GM18502 (cell line): ENCODE measurements around the gene MAP3K5.

Experiments used
- ATAC-seq: cut with Tn5 transposase; IDR thresholded peaks from one replicate; pipeline ENCODE4 v1.9.1; 2021; ENCODE audit warnings: mild to moderate bottlenecking; ENCODE audit not compliant: unreplicated experiment, poor library complexity

The MAP3K5 gene

DNA sequence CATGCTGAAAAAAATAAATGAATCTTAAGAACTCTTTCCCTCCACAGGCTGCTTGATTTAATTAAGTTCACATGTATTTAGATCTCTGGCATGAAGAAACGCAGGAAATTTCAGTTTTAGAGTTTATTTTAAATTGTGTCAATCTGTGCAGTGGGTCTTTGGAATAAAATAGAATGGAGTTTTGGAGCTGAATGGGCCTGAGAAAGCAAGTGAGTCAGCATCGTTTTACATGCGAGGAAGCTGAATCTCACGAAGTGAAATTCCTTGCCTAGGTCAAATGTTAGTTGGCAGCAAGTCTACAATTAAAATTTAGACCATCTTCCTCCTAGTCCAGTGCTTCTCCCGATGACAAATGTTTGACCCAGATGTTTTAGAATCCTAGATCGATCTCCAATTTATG, 264.4 kb downstream of the MAP3K5 start:
- no peak for ATAC-seq

DNA sequence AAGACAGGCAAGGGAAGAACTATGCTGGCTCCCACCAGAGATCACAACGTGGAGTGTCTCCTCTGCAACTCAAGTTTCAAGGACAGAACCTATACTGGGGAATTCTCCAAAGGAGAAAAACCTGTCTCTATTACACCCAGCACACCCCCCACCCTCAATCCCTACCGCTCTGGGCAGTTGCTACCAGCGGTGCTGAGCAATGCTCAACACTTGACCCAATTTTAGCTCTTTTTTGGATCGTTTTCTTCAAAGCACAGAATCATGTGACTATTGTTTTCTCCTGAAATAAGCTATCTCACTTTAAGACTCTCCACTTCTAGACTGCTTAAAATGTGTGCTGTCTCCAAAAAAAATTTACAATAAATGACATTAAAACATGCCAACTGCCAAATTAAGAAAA, 265.3 kb downstream of the MAP3K5 start:
- no peak for ATAC-seq

DNA sequence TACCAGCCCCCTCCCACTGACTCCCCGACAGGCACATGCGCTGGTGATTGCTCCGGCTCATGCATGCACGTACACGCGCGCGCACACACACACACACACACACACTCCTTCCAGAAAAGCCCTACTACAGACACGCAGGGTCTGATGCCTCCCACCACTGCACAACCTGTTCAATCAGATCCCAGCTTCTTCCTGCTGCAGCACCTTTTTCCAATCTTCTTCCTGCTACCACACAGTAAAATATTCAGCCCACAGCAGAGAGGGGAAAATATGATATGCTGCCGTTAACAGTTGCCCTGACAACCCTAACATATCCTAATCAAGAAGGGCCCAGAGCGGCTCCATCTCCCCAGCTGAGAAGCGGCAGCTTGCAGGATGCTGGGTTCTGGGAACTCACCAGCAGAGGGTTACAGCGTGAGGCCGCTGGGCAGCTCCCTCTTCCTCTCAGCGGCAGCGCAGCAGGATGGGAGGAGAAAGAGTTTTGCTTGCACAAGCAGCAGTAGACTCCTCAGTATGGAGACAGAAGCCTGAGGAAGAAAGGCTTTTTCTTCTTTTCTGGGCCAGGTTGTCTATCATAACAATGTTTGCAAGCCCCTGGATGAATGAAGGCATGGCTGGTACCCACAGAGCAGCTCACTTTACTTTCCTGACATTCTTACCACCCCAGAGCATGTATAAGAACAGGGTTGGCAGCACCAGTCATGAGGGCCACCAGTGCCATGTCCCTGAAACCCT, 265.9 kb downstream of the MAP3K5 start:
- peak; percentile 60 for ATAC-seq

DNA sequence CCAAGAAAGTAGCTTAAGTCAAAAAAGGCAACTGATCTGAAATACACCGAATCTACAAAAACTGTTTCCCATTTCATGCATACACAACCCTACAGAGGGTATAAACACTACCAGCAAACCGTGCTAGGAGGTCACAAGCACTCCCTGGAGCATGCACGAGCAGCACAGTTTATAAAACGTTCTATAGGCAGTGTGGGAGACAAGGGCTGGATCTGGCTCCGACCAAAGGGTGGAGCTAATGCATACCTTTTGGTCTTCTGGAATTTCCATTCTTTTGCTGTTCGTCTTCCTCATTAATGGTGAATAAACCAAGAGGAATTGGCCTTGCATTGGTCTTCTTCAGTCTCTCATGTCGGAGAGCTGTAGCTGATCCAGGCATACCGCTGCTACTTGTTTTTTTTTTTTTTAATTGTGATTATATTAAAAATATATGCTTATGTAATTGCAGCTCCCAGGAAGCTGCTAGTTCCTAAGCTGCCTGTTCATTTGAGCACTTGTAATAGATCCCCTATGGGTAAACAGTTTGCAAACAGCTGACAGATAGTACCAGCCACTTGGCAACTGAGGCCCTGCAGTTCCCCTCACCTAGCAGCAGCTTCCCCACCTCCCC, 266.6 kb downstream of the MAP3K5 start:
- ATAC-seq = no peak

DNA sequence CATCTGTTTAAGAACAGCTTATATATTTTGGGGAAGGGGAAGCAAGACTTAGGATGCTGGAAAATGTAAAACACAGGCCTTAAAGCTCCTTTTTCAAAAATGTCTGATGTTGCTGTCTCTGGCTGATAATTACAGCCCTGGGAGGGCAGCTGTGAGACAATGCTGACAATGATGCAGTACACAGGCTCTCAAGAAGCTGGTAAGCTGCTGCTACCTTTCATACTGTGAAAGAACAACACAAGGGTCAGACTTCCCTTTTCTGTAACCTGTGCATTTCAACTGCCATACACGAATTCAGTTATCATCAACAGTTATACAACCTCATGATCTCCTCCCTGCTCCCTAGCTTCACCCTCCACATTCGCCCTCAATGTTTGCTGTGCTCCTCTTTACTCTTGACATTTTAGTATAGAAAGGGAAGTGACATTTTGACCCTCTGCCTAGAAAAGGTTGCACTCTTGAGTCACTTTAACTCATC, 267.3 kb downstream of the MAP3K5 start:
- ATAC-seq = no peak

DNA sequence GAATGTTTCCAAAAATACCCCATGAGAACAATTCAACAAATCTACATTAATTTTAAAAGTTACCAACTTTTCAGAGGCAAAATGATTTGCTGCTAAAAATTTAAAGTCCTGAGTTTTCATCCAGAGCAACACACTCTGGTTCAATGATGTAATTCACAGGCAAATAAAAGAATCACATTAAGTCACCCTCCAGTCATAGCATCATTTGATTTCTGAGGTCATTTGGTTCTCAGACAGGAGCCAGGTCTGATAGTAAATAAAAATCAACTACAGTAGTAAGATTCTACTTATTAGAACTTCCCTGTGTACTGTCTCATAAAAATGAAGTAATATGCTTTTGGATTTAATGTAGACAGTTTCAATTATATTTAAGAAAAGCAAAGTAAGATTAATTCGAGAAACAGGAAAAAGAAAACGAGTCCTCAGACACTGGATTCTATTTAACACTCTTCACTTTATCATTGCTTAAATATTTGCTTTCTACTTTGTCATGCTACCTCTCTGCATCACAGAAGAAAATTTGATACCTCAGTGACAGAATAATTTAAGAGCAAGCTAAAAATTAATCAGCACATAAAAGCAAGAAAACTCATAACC, 267.8 kb downstream of the MAP3K5 start:
- ATAC-seq = no peak

DNA sequence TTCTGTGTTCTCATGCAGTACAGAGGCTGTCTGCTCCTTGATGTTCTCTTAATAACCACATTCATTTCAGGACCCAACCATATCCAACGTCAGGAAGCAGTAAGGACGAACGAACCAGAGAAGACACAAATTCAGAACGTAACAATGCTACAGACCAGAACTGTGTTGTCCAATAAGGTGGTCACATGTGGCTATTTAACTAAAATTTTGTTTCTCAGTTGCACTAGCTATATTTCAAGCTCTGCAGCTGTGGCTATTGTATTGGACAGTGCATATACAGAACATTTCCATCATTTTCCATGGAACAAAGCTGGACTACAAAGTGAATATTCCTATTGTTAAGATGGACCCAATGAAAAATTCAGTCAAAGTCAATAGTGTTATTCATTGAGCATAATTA, 269.1 kb downstream of the MAP3K5 start:
- no peak for ATAC-seq

DNA sequence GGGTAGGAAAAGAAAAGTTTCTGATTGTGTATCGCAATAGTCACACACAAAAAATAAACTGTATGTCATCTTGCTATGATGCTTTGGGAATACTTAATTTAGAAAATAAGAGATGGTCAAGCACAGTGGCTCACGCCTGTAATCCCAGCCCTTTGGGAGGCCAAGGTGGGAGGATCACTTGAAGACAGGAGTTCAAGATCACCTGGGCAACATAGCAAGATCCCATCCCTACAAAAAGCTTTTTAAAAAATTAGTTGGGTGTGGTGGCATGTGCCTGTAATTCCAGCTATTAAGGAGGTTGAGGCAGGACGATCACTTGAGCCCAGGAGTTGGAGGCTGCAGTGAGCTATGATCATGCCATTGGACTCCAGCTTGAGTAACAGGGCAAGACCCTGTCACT, 269.6 kb downstream of the MAP3K5 start:
- no peak for ATAC-seq

DNA sequence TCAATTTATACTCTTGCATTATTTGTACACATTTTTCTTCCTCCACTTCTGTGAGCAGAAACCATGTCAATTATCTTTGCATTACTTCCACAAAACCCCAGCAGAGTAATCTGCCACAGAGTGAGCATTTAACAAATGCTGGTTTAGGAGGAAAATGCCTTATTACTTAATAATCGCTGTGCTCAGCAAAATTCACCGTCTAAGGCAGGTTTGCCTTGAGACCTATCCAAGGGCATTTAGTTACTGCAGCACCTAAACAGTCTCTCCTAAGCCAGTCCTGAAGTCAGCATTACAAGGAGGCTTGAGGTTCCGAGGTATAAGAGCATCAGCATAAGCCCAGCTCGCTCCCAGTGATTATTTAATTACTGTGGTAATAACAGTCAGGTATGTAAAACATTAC, 270.4 kb downstream of the MAP3K5 start:
- ATAC-seq = no peak

DNA sequence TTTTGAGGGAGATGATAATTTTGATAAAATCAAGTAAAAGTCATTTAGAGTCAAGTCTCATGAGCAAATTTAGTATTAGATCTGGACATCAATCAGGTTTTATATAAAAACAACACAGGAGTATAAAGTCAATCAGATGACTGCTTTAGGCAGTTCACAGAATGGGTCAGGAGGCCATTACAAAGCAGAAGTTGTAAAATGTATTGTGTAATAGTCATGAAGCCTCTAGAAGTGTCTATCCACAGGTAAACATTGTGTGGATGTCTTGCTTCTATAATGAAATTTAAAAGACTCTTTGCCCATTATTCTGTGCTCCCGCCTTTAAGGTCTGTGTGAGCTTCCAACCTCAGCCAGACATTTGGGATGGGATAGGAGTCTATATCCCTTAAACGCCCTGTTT, 270.9 kb downstream of the MAP3K5 start:
- ATAC-seq = no peak

DNA sequence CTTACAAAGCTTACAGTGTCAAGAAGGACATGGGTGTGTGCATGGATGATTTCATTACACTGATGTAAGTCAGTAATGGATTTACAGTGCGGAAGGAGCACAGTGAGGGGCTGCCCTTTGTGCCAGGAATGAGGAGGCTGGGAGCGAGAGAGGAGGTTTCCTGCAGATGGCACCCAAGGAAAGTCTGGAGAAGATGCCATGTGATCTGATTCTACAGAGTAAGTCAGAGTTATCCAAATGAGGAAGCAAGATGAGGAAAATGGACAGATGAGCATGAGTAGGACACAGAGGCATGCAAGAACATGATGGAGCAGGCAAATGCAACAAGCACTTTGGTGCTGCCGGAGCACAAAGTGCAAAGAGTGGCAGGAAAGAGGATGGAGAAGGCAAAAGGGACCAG, 271.8 kb downstream of the MAP3K5 start:
- ATAC-seq = no peak

DNA sequence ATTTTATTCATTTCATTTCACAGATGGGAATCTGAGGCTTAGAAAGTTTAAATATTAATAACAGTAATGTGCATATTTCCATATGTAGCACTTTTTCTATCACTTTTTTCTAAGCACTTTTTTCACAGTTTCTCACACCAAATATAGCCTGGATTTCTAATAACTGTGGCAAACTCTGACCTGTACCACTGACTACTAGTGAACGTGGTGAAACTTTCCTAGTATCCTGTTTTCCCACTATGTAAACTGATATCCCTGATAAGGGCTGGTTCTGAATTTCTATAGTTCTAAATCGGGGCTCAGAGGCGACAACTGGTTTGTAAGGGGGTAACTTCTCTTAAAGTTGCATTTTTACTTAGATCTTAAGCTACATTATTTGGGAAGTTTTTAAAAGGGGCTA, 274.7 kb downstream of the MAP3K5 start:
- ATAC-seq = no peak

DNA sequence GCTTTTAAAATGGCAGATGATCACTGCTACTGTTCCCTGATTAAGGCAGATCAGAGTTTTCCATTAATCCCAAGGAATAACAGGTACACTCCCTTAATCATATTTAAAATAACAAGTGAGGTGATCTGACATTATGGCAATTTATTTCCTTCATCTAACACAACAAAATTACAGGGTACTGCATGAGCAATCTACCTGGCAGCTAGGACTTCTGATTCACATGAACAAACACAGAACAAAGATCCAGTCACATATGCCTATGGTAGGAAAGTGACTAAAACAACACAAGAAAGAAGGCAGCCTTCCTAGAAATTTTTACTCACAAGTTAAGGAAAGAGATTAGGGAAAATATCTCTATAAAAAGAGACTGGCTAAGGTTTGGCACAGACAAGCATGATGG, 275.3 kb downstream of the MAP3K5 start:
- ATAC-seq = no peak

DNA sequence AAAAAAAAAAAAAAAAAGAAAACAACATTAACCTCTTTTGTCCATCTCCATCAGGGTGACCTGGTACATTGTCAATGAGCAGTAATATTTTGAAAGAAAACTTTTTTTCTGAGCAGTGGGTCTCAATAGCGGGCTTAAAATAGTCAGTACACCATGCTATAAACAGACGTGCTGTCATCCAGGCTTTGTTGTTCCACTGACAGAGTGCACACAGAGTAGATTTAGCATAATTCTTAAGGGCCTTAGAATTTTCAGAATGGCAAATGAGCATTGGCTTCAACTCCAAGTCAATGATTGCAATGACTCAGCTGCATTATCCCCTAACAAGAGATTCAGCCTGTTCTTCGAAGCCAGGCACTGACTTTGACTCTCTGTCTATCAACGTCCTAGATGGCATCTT, 277.7 kb downstream of the MAP3K5 start:
- no peak for ATAC-seq

DNA sequence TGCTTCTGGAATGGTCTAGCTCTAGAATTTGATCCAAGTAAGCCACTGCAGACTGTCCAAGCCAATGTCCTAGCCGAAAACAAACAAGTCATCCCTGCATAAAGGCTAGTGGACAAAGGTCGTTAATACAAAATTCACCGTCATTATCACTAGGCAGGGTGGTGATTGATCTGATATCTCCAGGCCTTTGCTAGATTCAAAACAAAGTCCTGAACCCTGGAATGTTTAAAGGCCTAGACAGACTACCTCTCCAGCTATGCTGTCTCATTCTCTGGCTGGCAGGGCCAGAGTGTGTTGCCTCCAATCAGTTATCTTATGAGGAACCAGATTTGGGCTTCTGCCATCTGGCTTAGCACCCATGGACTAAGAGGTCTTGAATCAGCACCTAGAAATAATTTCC, 280.4 kb downstream of the MAP3K5 start:
- ATAC-seq = no peak

DNA sequence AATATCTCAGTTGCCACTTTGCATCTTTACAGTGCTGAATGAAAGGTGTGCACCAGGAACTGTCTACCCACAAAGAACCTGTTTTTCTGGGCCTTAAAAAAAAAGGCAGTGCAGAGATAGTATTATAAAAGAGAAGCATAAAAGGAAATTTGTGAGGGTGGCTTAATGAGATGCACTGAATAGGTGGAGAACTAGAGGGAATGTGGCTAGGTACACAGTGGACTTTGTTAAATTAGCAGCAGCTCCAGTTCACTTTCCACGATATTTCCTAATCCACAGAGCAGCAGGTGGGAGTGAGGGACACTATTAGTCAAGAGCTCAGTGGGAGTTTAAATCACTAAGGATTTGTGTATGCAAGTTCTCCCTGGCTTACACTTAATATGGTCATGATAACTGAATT, 280.9 kb downstream of the MAP3K5 start:
- ATAC-seq = no peak

DNA sequence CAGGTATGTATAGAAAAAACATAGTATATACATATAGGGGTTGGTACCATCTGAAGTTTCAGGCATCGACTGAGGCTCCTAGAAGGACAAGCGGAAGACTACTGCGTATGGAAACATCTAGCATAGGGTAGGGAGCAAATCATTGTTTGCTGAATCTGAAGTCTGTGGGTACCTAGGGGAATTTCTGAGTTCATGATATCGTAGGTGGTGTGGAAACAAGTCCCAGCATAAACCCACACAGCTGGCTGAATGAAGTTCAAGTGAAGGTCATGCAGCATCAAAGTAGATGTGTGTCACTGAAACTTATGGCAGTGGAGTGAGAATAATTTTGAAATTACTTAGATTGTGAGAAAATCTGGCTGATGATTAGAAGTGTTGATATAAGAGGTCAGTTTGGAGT, 281.5 kb downstream of the MAP3K5 start:
- ATAC-seq = no peak

DNA sequence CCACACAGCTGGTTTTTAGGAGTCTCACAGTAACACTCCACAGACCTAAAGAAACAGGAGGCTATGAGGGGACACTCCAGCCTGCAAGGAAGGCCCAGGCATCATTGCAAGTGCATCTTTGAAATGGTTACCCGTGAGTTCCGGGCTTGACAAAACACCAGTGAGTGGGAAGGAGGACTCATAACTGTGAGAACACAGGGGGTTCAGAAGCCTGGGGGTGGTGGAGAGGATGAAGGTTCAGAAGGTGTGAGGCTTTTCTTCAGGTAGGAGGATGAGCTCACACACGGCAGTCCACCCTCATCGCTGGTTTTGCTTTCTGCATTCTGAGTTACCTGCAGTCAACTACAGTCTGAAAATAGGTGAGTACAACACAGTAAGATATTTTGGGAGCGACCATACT, 282.0 kb downstream of the MAP3K5 start:
- no peak for ATAC-seq

DNA sequence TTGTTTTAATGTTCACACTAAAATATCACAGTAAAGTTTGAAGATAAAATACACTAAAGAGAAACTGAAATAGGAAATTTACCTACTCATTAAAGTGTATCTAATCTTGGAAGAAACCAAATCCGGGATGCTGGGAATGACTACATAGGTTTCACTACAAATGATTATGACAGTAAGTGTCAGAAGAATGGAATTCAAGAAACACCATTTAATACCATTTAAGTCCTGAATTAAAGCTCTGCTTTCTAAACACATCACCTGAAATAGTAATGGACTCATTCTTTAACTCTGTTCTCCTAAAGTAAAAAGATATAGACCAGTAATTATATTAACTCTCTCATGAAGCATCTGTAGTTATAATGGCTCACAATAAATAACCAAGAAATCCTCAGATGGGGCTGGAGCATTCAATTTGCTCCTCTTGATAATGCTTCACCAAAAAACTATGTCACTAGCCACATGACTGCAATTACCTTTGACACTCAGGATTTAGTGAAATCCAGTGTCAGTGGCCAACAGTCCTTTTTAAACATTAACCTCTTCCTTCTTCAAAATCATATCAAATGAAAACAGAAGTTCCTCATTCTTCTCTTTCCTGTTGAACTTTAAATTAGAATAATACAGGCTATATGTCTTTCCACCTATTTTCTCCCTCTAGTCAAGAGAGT, 283.4 kb downstream of the MAP3K5 start:
- ATAC-seq = no peak
